ENCODE data around the gene CNIH3.

DNA sequence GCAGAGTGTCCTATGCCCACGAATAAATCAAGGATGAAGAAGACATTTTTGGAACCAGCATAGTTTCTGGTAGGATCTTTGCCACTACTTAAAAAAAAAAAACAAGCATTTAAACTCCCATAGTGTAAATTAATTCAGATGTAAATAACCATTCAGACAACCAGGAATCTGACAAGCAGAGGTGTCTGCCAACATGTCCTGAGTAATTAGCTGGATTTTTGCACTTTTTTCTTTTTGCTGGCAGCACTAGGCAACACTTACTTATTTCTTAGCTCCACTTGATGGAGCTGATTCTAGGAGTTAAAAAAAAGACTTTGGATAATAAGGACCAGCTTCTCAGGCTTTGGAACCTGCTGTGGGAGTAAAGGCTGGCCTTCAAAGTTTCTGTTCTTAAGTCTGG is 27.6 kb upstream of the CNIH3 start:
- TF ChIP-seq, protein P1, sequence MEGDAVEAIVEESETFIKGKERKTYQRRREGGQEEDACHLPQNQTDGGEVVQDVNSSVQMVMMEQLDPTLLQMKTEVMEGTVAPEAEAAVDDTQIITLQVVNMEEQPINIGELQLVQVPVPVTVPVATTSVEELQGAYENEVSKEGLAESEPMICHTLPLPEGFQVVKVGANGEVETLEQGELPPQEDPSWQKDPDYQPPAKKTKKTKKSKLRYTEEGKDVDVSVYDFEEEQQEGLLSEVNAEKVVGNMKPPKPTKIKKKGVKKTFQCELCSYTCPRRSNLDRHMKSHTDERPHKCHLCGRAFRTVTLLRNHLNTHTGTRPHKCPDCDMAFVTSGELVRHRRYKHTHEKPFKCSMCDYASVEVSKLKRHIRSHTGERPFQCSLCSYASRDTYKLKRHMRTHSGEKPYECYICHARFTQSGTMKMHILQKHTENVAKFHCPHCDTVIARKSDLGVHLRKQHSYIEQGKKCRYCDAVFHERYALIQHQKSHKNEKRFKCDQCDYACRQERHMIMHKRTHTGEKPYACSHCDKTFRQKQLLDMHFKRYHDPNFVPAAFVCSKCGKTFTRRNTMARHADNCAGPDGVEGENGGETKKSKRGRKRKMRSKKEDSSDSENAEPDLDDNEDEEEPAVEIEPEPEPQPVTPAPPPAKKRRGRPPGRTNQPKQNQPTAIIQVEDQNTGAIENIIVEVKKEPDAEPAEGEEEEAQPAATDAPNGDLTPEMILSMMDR (IDR thresholded peaks at IDR 0.05), result no peak
- TF ChIP-seq POLR2A (IDR thresholded peaks at IDR 0.05) (no peak), POLR2AphosphoS5 (IDR thresholded peaks at IDR 0.05) (no peak), EP300 (IDR thresholded peaks at IDR 0.05) (no peak)
